Loucy (cell line): ENCODE measurements around the gene CTIF.

Experiments used
- H2AFZ ChIP-seq: fragments of 200-600 bp; sonication (generic); 2 replicates; pipeline ENCODE4 v1.6.0; 2016; ENCODE audit warnings: antibody characterized with exemption, mild to moderate bottlenecking, low read length, moderate library complexity
- H3F3A ChIP-seq: fragments of 200-600 bp; 2 replicates; pipeline ENCODE4 v1.6.0; 2016; ENCODE audit warnings: antibody characterized with exemption, low read depth, mild to moderate bottlenecking
- H3K27me3 ChIP-seq: fragments of 200-600 bp; sonication (generic); 2 replicates; pipeline ENCODE4 v1.6.1; 2014; ENCODE audit warnings: low read length, mild to moderate bottlenecking; ENCODE audit not compliant: insufficient read depth, poor library complexity, severe bottlenecking
- H3K36me3 ChIP-seq: fragments of 200-600 bp; sonication (generic); 2 replicates; pipeline ENCODE4 v1.6.1; 2016; ENCODE audit warnings: low read length; ENCODE audit not compliant: insufficient read depth
- H3K4me1 ChIP-seq: fragments of 200-600 bp; sonication (generic); 2 replicates; pipeline ENCODE4 v1.5.1; 2014; ENCODE audit warnings: low read length, mild to moderate bottlenecking; ENCODE audit not compliant: insufficient read depth, poor library complexity, severe bottlenecking
- H3K4me2 ChIP-seq: fragments of 200-600 bp; sonication (generic); 2 replicates; pipeline ENCODE4 v1.6.0; 2014; ENCODE audit warnings: antibody characterized with exemption, low read length, low read depth, mild to moderate bottlenecking; ENCODE audit not compliant: poor library complexity, severe bottlenecking
- H3K4me3 ChIP-seq: fragments of 200-600 bp; sonication (generic); 2 replicates; pipeline ENCODE4 v1.5.1; 2014; ENCODE audit warnings: low read length, mild to moderate bottlenecking, mixed read lengths; ENCODE audit not compliant: poor library complexity, severe bottlenecking
- H3K79me2 ChIP-seq: fragments of 200-600 bp; sonication (generic); 2 replicates; pipeline ENCODE4 v1.6.1; 2014; ENCODE audit warnings: low read length; ENCODE audit not compliant: insufficient read depth
- H3K9ac ChIP-seq: fragments of 200-600 bp; sonication (generic); 2 replicates; pipeline ENCODE4 v1.6.0; 2014; ENCODE audit warnings: mild to moderate bottlenecking, low read depth, low read length, moderate library complexity; ENCODE audit not compliant: poor library complexity, severe bottlenecking
- H3K9me2 ChIP-seq: fragments of 200-600 bp; sonication (generic); replicated peaks from 2 replicates; pipeline ENCODE4 v1.6.1; 2016; ENCODE audit warnings: low read depth, low read length, mixed read lengths
- H3K9me3 ChIP-seq: fragments of 200-600 bp; sonication (generic); 2 replicates; pipeline ENCODE4 v1.6.1; 2014; ENCODE audit warnings: mild to moderate bottlenecking, antibody characterized with exemption, low read length, low read depth; ENCODE audit not compliant: insufficient read depth
- H4K20me1 ChIP-seq: fragments of 200-600 bp; sonication (generic); 2 replicates; pipeline ENCODE4 v1.6.0; 2014; ENCODE audit warnings: antibody characterized with exemption, low read length, mild to moderate bottlenecking; ENCODE audit not compliant: insufficient read depth, poor library complexity, severe bottlenecking
- CTCF ChIP-seq: fragments of 200-600 bp; sonication (generic); conservative IDR thresholded peaks from 2 replicates; pipeline ENCODE4 v1.5.1; 2014; ENCODE audit warnings: mild to moderate bottlenecking, antibody characterized with exemption, low read length
- EZH2phosphoT487 ChIP-seq: fragments of 200-600 bp; IDR thresholded peaks from 2 replicates; pipeline ENCODE4 v1.6.1; 2018; ENCODE audit warnings: antibody characterized with exemption, mild to moderate bottlenecking, moderate library complexity, borderline replicate concordance

Gene CTIF

GRCh38 chr18:48581941-48582340 lies 43.1 kb downstream of the CTIF start:
- H3K27me3 ChIP-seq: no peaks in the 10 kb centered on the region
- no peak overlapping the region for H3K9ac ChIP-seq
- no peak overlapping the region for H3K4me3 ChIP-seq
- H3F3A ChIP-seq: no peaks in the 10 kb centered on the region
- no peak overlapping the region for H3K4me2 ChIP-seq
- TF ChIP-seq EZH2phosphoT487 (no peak), CTCF (no peak)
- no peaks in the 10 kb centered on the region for H4K20me1 ChIP-seq
- H3K9me3 ChIP-seq: peaks cover 10% of the 10 kb centered on the region; the same call in 1 of the 2 replicates
- H3K9me2 ChIP-seq: no peaks in the 10 kb centered on the region
- H3K4me1 ChIP-seq: no peaks in the 10 kb centered on the region
- no peak overlapping the region for H2AFZ ChIP-seq
- peaks cover 4% of the 10 kb centered on the region; the same call in 1 of the 2 replicates for H3K36me3 ChIP-seq
- peaks cover 6% of the 10 kb centered on the region; the same call in 1 of the 2 replicates for H3K79me2 ChIP-seq

- no peak for TF ChIP-seq CTCF
- TF ChIP-seq EZH2phosphoT487: no peak
- Histone ChIP-seq H3K79me2 (peaks cover 9% of the 10 kb centered on the region; the same call in 1 of the 2 replicates), H3F3A (no peaks in the 10 kb centered on the region), H2AFZ (no peak overlapping the region), H3K4me2 (no peak overlapping the region), H3K9ac (no peak overlapping the region), H3K36me3 (peaks cover under 1% of the 10 kb centered on the region; the same call in 1 of the 2 replicates), H3K4me1 (no peaks in the 10 kb centered on the region), H4K20me1 (no peaks in the 10 kb centered on the region), H3K4me3 (no peak overlapping the region), H3K9me2 (no peaks in the 10 kb centered on the region), H3K9me3 (peaks cover 9% of the 10 kb centered on the region; the same call in 1 of the 2 replicates), H3K27me3 (no peaks in the 10 kb centered on the region)
These were observed 44.1 kb downstream of the CTIF start for GRCh38 chr18:48582946-48583345.

- Histone ChIP-seq H3K9ac (no peak overlapping the region), H3K27me3 (no peaks in the 10 kb centered on the region), H3K79me2 (peaks cover 13% of the 10 kb centered on the region; the same call in 1 of the 2 replicates), H3K4me3 (no peak overlapping the region), H3K4me2 (no peak overlapping the region), H3K4me1 (no peaks in the 10 kb centered on the region), H3K9me2 (no peaks in the 10 kb centered on the region), H2AFZ (no peak overlapping the region), H4K20me1 (no peaks in the 10 kb centered on the region), H3F3A (no peaks in the 10 kb centered on the region), H3K9me3 (peaks cover 3% of the 10 kb centered on the region; the same call in 1 of the 2 replicates), H3K36me3 (no peaks in the 10 kb centered on the region)
- TF ChIP-seq CTCF: no peak
- no peak for TF ChIP-seq EZH2phosphoT487
These were observed 44.7 kb downstream of the CTIF start for GRCh38 chr18:48583573-48583972.
